SK-N-SH treated with all-trans-retinoic acid at 6 μM for 48 hours (cell line): Measurements from ENCODE around the gene GREB1.

Experiments used
- ARNTL ChIP-seq: fragments of 450-650 bp; formaldehyde crosslinking; IDR thresholded peaks from 2 replicates; pipeline ENCODE4 v1.5.0; 2020; ENCODE audit warnings: low read depth, mild to moderate bottlenecking, moderate library complexity, borderline replicate concordance
- ESRRG ChIP-seq: fragments of 250-450 bp; sonication (Bioruptor Pico); IDR thresholded peaks from 2 replicates; pipeline ENCODE4 v1.6.1; 2021; ENCODE audit warnings: mild to moderate bottlenecking
- GLIS3 ChIP-seq: fragments of 250-450 bp; sonication (Bioruptor Pico); IDR thresholded peaks from 2 replicates; pipeline ENCODE4 v1.5.0; 2020; ENCODE audit warnings: mild to moderate bottlenecking, moderate library complexity
- PPARA ChIP-seq: fragments of 250-450 bp; sonication (Bioruptor Pico); IDR thresholded peaks from 2 replicates; pipeline ENCODE4 v1.5.0; 2020; ENCODE audit warnings: mild to moderate bottlenecking, borderline replicate concordance
- TCF4 ChIP-seq: fragments of 250-450 bp; sonication (Bioruptor Pico); IDR thresholded peaks from 2 replicates; pipeline ENCODE4 v1.8.0; 2021; ENCODE audit warnings: mild to moderate bottlenecking, moderate library complexity, borderline replicate concordance
- TOX ChIP-seq: fragments of 250-450 bp; sonication (Bioruptor Pico); IDR thresholded peaks from 2 replicates; pipeline ENCODE4 v1.8.0; 2021; ENCODE audit warnings: mild to moderate bottlenecking, moderate library complexity, borderline replicate concordance
- ZFP3 ChIP-seq: fragments of 250-450 bp; sonication (Bioruptor Pico); IDR thresholded peaks from 2 replicates; pipeline ENCODE4 v1.5.0; 2020; ENCODE audit warnings: mild to moderate bottlenecking, moderate library complexity
- ZFP30 ChIP-seq: fragments of 450-650 bp; formaldehyde crosslinking; IDR thresholded peaks from 2 replicates; pipeline ENCODE4 v1.5.0; 2022; ENCODE audit warnings: mild to moderate bottlenecking, moderate library complexity
- TF ChIP-seq, protein P1 (sequence below): fragments of 250-450 bp; sonication (Bioruptor Pico); IDR thresholded peaks from 2 replicates; pipeline ENCODE4 v1.8.0; 2020; ENCODE audit warnings: mild to moderate bottlenecking, moderate library complexity, borderline replicate concordance
- TF ChIP-seq, protein P2 (sequence below): fragments of 250-450 bp; sonication (Bioruptor Pico); IDR thresholded peaks from 2 replicates; pipeline ENCODE4 v1.5.1; 2021; ENCODE audit warnings: mild to moderate bottlenecking, moderate library complexity

DNA sequence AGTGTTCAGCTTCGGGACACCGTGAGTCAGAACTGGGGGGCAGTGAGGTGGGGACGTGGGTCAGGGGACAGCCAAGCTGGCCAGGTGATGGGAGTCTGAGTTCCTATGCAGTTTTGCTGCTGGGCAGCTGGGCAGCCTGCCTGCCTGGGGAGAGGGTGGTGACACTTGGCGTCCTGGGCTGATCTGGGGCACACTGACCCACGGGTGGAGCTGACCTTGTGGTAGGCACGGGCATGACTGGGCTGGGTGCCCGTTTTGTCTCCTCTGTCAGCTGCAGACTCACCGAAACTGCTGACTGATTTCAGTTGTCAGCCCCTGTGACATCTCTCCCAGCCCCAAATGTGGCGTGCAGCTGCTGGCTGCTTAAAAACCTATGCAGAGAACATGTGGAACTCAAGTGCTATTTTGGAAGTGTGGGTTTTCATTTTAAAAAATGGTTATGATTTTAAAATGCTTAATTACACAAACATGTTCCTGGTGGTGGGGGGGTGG is 35.3 kb upstream of the GREB1 start:
- TF ChIP-seq TOX (CRISPR knock-in tag) (no peak), GLIS3 (CRISPR knock-in tag) (no peak), ZFP30 (CRISPR knock-in tag) (no peak), TCF4 (CRISPR knock-in tag) (no peak), ESRRG (CRISPR knock-in tag) (no peak), ZFP3 (CRISPR knock-in tag) (no peak), ARNTL (CRISPR knock-in tag) (no peak), PPARA (CRISPR knock-in tag) (no peak)
- TF ChIP-seq, protein P1, sequence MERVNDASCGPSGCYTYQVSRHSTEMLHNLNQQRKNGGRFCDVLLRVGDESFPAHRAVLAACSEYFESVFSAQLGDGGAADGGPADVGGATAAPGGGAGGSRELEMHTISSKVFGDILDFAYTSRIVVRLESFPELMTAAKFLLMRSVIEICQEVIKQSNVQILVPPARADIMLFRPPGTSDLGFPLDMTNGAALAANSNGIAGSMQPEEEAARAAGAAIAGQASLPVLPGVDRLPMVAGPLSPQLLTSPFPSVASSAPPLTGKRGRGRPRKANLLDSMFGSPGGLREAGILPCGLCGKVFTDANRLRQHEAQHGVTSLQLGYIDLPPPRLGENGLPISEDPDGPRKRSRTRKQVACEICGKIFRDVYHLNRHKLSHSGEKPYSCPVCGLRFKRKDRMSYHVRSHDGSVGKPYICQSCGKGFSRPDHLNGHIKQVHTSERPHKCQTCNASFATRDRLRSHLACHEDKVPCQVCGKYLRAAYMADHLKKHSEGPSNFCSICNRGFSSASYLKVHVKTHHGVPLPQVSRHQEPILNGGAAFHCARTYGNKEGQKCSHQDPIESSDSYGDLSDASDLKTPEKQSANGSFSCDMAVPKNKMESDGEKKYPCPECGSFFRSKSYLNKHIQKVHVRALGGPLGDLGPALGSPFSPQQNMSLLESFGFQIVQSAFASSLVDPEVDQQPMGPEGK (CRISPR knock-in tag): no peak
- TF ChIP-seq, protein P2, sequence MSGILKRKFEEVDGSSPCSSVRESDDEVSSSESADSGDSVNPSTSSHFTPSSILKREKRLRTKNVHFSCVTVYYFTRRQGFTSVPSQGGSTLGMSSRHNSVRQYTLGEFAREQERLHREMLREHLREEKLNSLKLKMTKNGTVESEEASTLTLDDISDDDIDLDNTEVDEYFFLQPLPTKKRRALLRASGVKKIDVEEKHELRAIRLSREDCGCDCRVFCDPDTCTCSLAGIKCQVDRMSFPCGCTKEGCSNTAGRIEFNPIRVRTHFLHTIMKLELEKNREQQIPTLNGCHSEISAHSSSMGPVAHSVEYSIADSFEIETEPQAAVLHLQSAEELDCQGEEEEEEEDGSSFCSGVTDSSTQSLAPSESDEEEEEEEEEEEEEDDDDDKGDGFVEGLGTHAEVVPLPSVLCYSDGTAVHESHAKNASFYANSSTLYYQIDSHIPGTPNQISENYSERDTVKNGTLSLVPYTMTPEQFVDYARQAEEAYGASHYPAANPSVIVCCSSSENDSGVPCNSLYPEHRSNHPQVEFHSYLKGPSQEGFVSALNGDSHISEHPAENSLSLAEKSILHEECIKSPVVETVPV (CRISPR knock-in tag): no peak
